IMR-90 (cell line): Measurements from ENCODE around the gene NKX6-2. TPM values are rescaled to one million over a fixed set of nuclear protein-coding genes. Genes with fewer than 3 reads are reported as not detected.

Experiments
- ATAC-seq: fragments of 200-7000 bp; cut with Tn5 transposase; 2 replicates; pipeline ENCODE4 v1.9.1; 2020; ENCODE audit warnings: low read depth, mild to moderate bottlenecking, moderate library complexity
- BruUV-seq: library from RNA; stranded (reverse); fragments of 400-500 nt; replicated peaks from 2 replicates; lab custom pipeline; 2021; lab: Mats Ljungman, UMichigan
- CTCF ChIA-PET: fragments of 300-600 bp; formaldehyde crosslinking; extraction: SDS; loops from one replicate; lab custom pipeline; 2021; ENCODE audit warnings: antibody characterized with exemption; lab: Yijun Ruan, JAX
- POLR2A ChIA-PET: fragments of 300-600 bp; sonication (Branson Sonifier 250); formaldehyde crosslinking; loops from one replicate; lab custom pipeline; 2022; ENCODE audit warnings: antibody characterized with exemption; ENCODE audit not compliant: unreplicated experiment; lab: Charles Lee
- DNase-seq: peaks from one replicate; pipeline ENCODE4 v3.0.0; 2013
- H2AFZ ChIP-seq: replicated peaks from 2 replicates; pipeline ENCODE3; 2013; ENCODE audit warnings: low read length, mild to moderate bottlenecking; ENCODE audit not compliant: poor library complexity
- H2AK5ac ChIP-seq: 2 replicates; pipeline ENCODE4 v1.6.1; 2013; ENCODE audit warnings: low read depth, low read length, inconsistent platforms
- H2AK9ac ChIP-seq: replicated peaks from 2 replicates; pipeline ENCODE3; 2013; ENCODE audit warnings: mild to moderate bottlenecking, low read depth, low read length, moderate library complexity; ENCODE audit not compliant: poor library complexity
- H2BK120ac ChIP-seq: 2 replicates; pipeline ENCODE4 v1.6.1; 2013; ENCODE audit warnings: low read depth, low read length, inconsistent platforms
- H2BK15ac ChIP-seq: 3 replicates; pipeline ENCODE4 v1.6.1; 2013; ENCODE audit warnings: low read depth, low read length, inconsistent platforms
- H2BK20ac ChIP-seq: 2 replicates; pipeline ENCODE4 v1.6.1; 2013; ENCODE audit warnings: low read depth, mild to moderate bottlenecking, inconsistent platforms, low read length, moderate library complexity
- H2BK5ac ChIP-seq: 2 replicates; pipeline ENCODE4 v1.6.1; 2013; ENCODE audit warnings: mild to moderate bottlenecking, low read depth, low read length, inconsistent platforms; ENCODE audit not compliant: poor library complexity, severe bottlenecking
- H3K14ac ChIP-seq: replicated peaks from 2 replicates; pipeline ENCODE4 v1.6.1; 2013; ENCODE audit warnings: low read depth, low read length, inconsistent platforms
- H3K18ac ChIP-seq: 2 replicates; pipeline ENCODE4 v1.6.1; 2013; ENCODE audit warnings: low read depth, low read length, control low read depth
- H3K23ac ChIP-seq: 2 replicates; pipeline ENCODE4 v1.6.1; 2013; ENCODE audit warnings: low read depth, low read length, inconsistent platforms
- H3K27ac ChIP-seq: 2 replicates; pipeline ENCODE4 v1.5.1; 2013; ENCODE audit warnings: mild to moderate bottlenecking, control low read depth, low read length; ENCODE audit not compliant: insufficient read depth
- H3K27me3 ChIP-seq: 2 replicates; pipeline ENCODE4 v1.6.1; 2013; ENCODE audit warnings: low read length; ENCODE audit not compliant: control insufficient read depth, insufficient read depth
- H3K36me3 ChIP-seq: 2 replicates; pipeline ENCODE4 v1.6.1; 2013; ENCODE audit warnings: low read length, mixed read lengths; ENCODE audit not compliant: control insufficient read depth, insufficient read depth
- H3K4ac ChIP-seq: 2 replicates; pipeline ENCODE4 v1.6.1; 2013; ENCODE audit warnings: low read depth, low read length, inconsistent platforms
- H3K4me1 ChIP-seq: 2 replicates; pipeline ENCODE4 v1.6.1; 2013; ENCODE audit warnings: low read length, mixed read lengths; ENCODE audit not compliant: control insufficient read depth, insufficient read depth
- H3K4me2 ChIP-seq: 2 replicates; pipeline ENCODE4 v1.6.1; 2013; ENCODE audit warnings: low read depth, mild to moderate bottlenecking, control low read depth, low read length, moderate library complexity
- H3K4me3 ChIP-seq: 2 replicates; pipeline ENCODE4 v1.5.1; 2013; ENCODE audit warnings: low read depth, mild to moderate bottlenecking, control low read depth, low read length, moderate library complexity; ENCODE audit not compliant: insufficient read depth
- H3K56ac ChIP-seq: 2 replicates; pipeline ENCODE4 v1.6.1; 2013; ENCODE audit warnings: low read length, inconsistent platforms; ENCODE audit not compliant: insufficient read depth; ENCODE audit errors: extremely low read depth
- H3K79me1 ChIP-seq, 2 experiments: 2 replicates each; pipeline ENCODE4 v1.6.1; 2013; ENCODE audit warnings: low read length in 2 of 2, inconsistent platforms in 1 of 2, low read depth in 1 of 2
- H3K9ac ChIP-seq: 2 replicates; pipeline ENCODE4 v1.6.1; 2013; ENCODE audit warnings: low read depth, low read length, control low read depth
- H3K9me1 ChIP-seq: 2 replicates; pipeline ENCODE4 v1.6.1; 2013; ENCODE audit warnings: low read length, inconsistent platforms; ENCODE audit not compliant: insufficient read depth
- H3K9me3 ChIP-seq: 2 replicates; pipeline ENCODE4 v1.6.1; 2013; ENCODE audit warnings: low read length; ENCODE audit not compliant: control insufficient read depth, insufficient read depth
- H4K20me1 ChIP-seq: 2 replicates; pipeline ENCODE4 v1.6.1; 2013; ENCODE audit warnings: low read length, inconsistent platforms; ENCODE audit not compliant: insufficient read depth
- H4K5ac ChIP-seq: 2 replicates; pipeline ENCODE4 v1.6.1; 2013; ENCODE audit warnings: mild to moderate bottlenecking, low read depth, low read length, control low read depth
- H4K8ac ChIP-seq, 2 experiments: 2 replicates each; pipeline ENCODE4 v1.6.1; 2013; ENCODE audit warnings: low read depth in 2 of 2, low read length in 2 of 2, control low read depth in 1 of 2, inconsistent platforms in 1 of 2
- H4K91ac ChIP-seq: 2 replicates; pipeline ENCODE4 v1.6.1; 2013; ENCODE audit warnings: low read depth, low read length, inconsistent platforms; ENCODE audit not compliant: insufficient read depth
- BHLHE40 ChIP-seq: fragments of 150-350 bp; IDR thresholded peaks from 2 replicates; pipeline ENCODE4 v1.6.1; 2016; ENCODE audit warnings: mild to moderate bottlenecking, low read depth, low read length
- CEBPB ChIP-seq: IDR thresholded peaks from 2 replicates; pipeline ENCODE4 v1.6.1; 2012; ENCODE audit warnings: low read depth, low read length, improper control_type of control experiment
- CHD1 ChIP-seq: IDR thresholded peaks from 2 replicates; pipeline ENCODE4 v1.6.1; 2012; ENCODE audit warnings: low read depth, low read length, improper control_type of control experiment
- FOS ChIP-seq: fragments of 150-350 bp; IDR thresholded peaks from 2 replicates; pipeline ENCODE4 v1.6.1; 2016; ENCODE audit warnings: low read depth, low read length
- MAFK ChIP-seq: IDR thresholded peaks from 2 replicates; pipeline ENCODE4 v1.6.1; 2012; ENCODE audit warnings: low read depth, low read length, improper control_type of control experiment
- MAZ ChIP-seq: IDR thresholded peaks from 2 replicates; pipeline ENCODE4 v1.6.1; 2012; ENCODE audit warnings: low read depth, mild to moderate bottlenecking, low read length, improper control_type of control experiment, moderate library complexity, borderline replicate concordance
- RAD21 ChIP-seq: IDR thresholded peaks from 2 replicates; pipeline ENCODE4 v1.6.1; 2012; ENCODE audit warnings: low read length, improper control_type of control experiment
- WGBS, 2 experiments: methylation state at CpG; one replicate each; pipeline versions ENCODE4 v1.1.5 to v1.1.7; 2013; ENCODE audit warnings: missing lambda C conversion rate in 2 of 2; ENCODE audit not compliant: insufficient read length in 1 of 2; ENCODE audit errors: extremely low coverage in 2 of 2; 5-methylcytosine and 5-hydroxymethylcytosine counted together
- dilution Hi-C: fragments of 300-500 bp; cut with HindIII; formaldehyde crosslinking; loops from one replicate; pipeline ENCODE4 v1.14.3; 2018; ENCODE audit warnings: low sequenced_read_pairs; ENCODE audit not compliant: unreplicated experiment
- in situ Hi-C: fragments of 300-500 bp; cut with MboI; formaldehyde crosslinking; loops from 3 replicates; pipeline ENCODE4 v1.14.3; 2019; ENCODE audit warnings: low sequenced_read_pairs, inconsistent platforms, mixed read lengths
- intact Hi-C: fragments of 100-400 bp; cut with micrococcal nuclease; formaldehyde crosslinking; loops from 2 replicates; pipeline ENCODE4 v1.10.0; 2022
- polyA plus RNA-seq, 3 experiments: library from polyadenylated mRNA; depleted of rRNA; stranded (reverse); fragments of >200 nt; gene quantifications; 2 replicates each; pipeline ENCODE4 v1.2.3, GENCODE V29; 2012; ENCODE audit warnings: low replicate concordance in 1 of 3
- total RNA-seq: library from RNA; depleted of rRNA; stranded (reverse); fragments of >200 nt; gene quantifications from 2 replicates; pipeline ENCODE4 v1.2.3, GENCODE V29; 2012
- TF ChIP-seq, protein P1 (sequence below): fragments of 150-350 bp; IDR thresholded peaks from 2 replicates; pipeline ENCODE4 v1.6.1; 2016; ENCODE audit warnings: low read depth, mild to moderate bottlenecking, low read length, moderate library complexity, borderline replicate concordance

Gene NKX6-2
- total and polyA plus RNA-seq, 2 of the 4 experiments (the other 2 are of a cell fraction): not detected

DNA sequence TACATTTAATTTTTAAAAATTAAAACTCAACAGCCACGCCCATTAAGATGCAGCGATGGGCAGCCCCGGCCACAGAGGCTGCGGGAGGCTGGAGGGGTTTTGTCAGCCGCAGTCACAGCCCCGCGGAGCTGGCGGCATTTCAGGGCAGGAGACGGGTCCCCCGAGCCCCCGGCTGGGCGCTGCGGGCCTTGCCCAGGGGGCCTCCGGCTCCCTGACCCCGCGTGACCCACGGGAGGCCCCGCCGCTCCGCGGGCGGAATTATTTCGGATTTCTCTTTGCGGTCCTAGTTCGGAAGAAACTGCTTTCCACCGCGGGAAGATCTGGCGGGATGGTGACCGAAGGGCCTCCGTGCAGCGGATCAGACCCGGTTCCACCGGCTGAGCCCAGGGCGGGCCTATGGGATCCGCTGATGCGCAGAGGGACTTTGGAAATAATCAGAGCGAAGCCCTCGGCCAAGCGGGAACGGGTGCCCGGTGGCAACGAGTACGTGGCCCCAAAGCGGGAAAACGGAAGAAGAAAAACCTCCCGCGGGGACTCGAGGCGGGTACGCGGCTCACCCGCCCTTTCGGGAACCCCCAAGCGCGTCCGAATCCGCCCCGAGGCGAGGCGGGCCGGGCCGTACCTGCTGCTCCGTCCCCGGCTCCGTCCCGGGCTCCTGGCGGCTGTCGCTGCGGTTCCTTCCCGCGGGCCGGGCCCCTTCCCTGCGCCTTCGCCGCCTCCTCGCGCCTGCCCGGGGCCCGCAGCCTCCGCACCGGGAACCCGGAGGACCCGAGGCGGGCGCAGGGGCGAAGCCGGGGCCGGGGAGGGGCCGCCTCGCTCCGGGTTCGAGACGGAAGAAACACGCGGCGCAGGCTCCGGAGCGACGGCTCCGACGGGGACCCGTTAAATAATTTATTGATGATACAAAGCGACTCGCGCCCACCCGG lies 1.7 kb downstream of the NKX6-2 start:
- no peaks in the 10 kb centered on the region for H4K20me1 ChIP-seq

More for the DNA sequence above, 1.7 kb downstream of the NKX6-2 start:
- Histone ChIP-seq H3K9me1 (no peaks in the 10 kb centered on the region), H2BK120ac (no peak overlapping the region), H2BK20ac (no peak overlapping the region), H3K56ac (no peak overlapping the region), H3K18ac (no peak overlapping the region), H2AFZ (no peak overlapping the region), H3K9me3 (peaks cover 5% of the 10 kb centered on the region; the same call in 1 of the 2 replicates), H3K27ac (no peak overlapping the region), H3K9ac (no peak overlapping the region), H3K36me3 (peaks cover 8% of the 10 kb centered on the region), H3K4me3 (no peak overlapping the region), H4K91ac (no peak overlapping the region), H3K4me1 (no peaks in the 10 kb centered on the region), H2BK5ac (no peak overlapping the region), H4K5ac (no peak overlapping the region), H2AK5ac (no peak overlapping the region), H2AK9ac (no peak overlapping the region), H4K8ac (no peak overlapping the region), H3K4ac (no peak overlapping the region), H2BK15ac (no peak overlapping the region), H3K4me2 (no peak overlapping the region), H3K79me1 (no peaks in the 10 kb centered on the region), H3K23ac (no peak overlapping the region), H3K14ac (no peak overlapping the region), H3K27me3 (peaks cover 53% of the 10 kb centered on the region)
- ChIA-PET CTCF (no interaction called here), POLR2A (no interaction called here)
- dilution Hi-C loops: no loop called here
- intact Hi-C loops: no loop called here
- in situ Hi-C loops: no loop called here
- no peak for ATAC-seq
- DNase-seq: no peak
- WGBS, 2 experiments: 15% methylated on average over 56 of the region's 106 CpGs; no CpG with 5 or more reads in 1 of the 2 experiments
- BruUV-seq: no TSS peak
- TF ChIP-seq BHLHE40 (no peak), MAFK (no peak), CEBPB (no peak), FOS (no peak), RAD21 (no peak), MAZ (no peak), CHD1 (no peak)
- TF ChIP-seq, protein P1, sequence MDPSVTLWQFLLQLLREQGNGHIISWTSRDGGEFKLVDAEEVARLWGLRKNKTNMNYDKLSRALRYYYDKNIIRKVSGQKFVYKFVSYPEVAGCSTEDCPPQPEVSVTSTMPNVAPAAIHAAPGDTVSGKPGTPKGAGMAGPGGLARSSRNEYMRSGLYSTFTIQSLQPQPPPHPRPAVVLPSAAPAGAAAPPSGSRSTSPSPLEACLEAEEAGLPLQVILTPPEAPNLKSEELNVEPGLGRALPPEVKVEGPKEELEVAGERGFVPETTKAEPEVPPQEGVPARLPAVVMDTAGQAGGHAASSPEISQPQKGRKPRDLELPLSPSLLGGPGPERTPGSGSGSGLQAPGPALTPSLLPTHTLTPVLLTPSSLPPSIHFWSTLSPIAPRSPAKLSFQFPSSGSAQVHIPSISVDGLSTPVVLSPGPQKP: no peak
